ENCODE measurements around the gene DENND2D.

- TF ChIP-seq, protein P1, sequence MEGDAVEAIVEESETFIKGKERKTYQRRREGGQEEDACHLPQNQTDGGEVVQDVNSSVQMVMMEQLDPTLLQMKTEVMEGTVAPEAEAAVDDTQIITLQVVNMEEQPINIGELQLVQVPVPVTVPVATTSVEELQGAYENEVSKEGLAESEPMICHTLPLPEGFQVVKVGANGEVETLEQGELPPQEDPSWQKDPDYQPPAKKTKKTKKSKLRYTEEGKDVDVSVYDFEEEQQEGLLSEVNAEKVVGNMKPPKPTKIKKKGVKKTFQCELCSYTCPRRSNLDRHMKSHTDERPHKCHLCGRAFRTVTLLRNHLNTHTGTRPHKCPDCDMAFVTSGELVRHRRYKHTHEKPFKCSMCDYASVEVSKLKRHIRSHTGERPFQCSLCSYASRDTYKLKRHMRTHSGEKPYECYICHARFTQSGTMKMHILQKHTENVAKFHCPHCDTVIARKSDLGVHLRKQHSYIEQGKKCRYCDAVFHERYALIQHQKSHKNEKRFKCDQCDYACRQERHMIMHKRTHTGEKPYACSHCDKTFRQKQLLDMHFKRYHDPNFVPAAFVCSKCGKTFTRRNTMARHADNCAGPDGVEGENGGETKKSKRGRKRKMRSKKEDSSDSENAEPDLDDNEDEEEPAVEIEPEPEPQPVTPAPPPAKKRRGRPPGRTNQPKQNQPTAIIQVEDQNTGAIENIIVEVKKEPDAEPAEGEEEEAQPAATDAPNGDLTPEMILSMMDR (IDR thresholded peaks at IDR 0.05 in 2 of 3, conservative IDR thresholded peaks at IDR 0.05 in 1 of 3; ENCODE audit: insufficient read depth in 2 of 3, low read depth in 1 of 3, low read length in 3 of 3): no peak
- TF ChIP-seq ELK1 (CRISPR knock-in tag; IDR thresholded peaks at IDR 0.05): no peak
Measured at GRCh38 chr1:111195002-111195684, 5.3 kb downstream of the DENND2D start.

All from K562 (cell line).